ENCODE measurements around the gene DOCK4.

DNA sequence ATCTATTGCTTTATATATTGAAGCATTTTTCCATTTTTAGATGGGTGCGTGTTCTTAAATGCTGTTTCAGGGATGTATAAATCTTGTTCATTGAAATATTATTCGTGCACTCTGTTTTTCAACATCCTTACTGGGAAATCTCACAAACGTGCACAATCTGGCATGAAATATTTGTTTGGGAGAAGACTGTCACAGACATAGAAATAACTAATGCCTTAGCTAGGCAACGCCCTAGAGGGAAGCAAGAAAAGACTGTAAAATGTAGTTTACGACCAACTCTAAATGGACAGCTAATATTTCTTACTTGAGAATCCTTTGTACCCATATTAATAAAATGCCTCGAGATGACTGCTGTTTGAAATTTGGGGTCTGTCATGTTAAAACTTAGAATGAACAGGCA is 8.9 kb downstream of the DOCK4 start:
- no peak for TF ChIP-seq SP1 (IDR thresholded peaks at IDR 0.05)
- no peak for TF ChIP-seq L3MBTL2 (conservative IDR thresholded peaks at IDR 0.05)
- TF ChIP-seq FOXK2 (IDR thresholded peaks at IDR 0.05), result no peak
- TF ChIP-seq FOXA1 (IDR thresholded peaks at IDR 0.05), result no peak
- TF ChIP-seq HDGF (IDR thresholded peaks at IDR 0.05; ENCODE audit: borderline replicate concordance), result no peak
- no peak for TF ChIP-seq SUZ12 (IDR thresholded peaks at IDR 0.05)
- no peak for TF ChIP-seq ZNF384 (IDR thresholded peaks at IDR 0.05)
- TF ChIP-seq FOXM1 (IDR thresholded peaks at IDR 0.05; ENCODE audit: borderline replicate concordance), result no peak
- TF ChIP-seq BHLHE40 (IDR thresholded peaks at IDR 0.05; ENCODE audit: borderline replicate concordance), result no peak
- TF ChIP-seq CTBP1 (IDR thresholded peaks at IDR 0.05; ENCODE audit: borderline replicate concordance), result no peak
- no peak for TF ChIP-seq TARDBP (IDR thresholded peaks at IDR 0.05)
